SK-N-MC (cell line): Measurements from ENCODE around the gene P2RY13.

Experiments used
- DNase-seq: peaks from one replicate; pipeline ENCODE4 v3.0.0-alpha.2; 2011; ENCODE audit warnings: low read depth, low spot score
- H3K27ac ChIP-seq: fragments of 200-600 bp; sonication (generic); 2 replicates; pipeline ENCODE4 v1.5.1; 2016; ENCODE audit warnings: mixed run types
- H3K36me3 ChIP-seq: fragments of 200-600 bp; sonication (generic); 2 replicates; pipeline ENCODE4 v1.6.1; 2017; ENCODE audit warnings: antibody characterized with exemption, low read length, mixed read lengths; ENCODE audit not compliant: insufficient read depth
- H3K4me3 ChIP-seq: fragments of 200-600 bp; sonication (generic); 2 replicates; pipeline ENCODE4 v1.5.1; 2016
- H3K9ac ChIP-seq: fragments of 200-600 bp; sonication (generic); 2 replicates; pipeline ENCODE4 v1.8.0; 2017; ENCODE audit warnings: mixed run types, mixed read lengths; ENCODE audit not compliant: insufficient read length
- H3K9me3 ChIP-seq: fragments of 200-600 bp; sonication (generic); 2 replicates; pipeline ENCODE4 v1.6.1; 2017; ENCODE audit warnings: low read depth, mild to moderate bottlenecking, antibody characterized with exemption, low read length, moderate library complexity, mixed read lengths
- EZH2 ChIP-seq: fragments of 200-600 bp; sonication (generic); IDR thresholded peaks from one replicate; pipeline ENCODE4 v1.6.1; 2017; ENCODE audit warnings: antibody characterized with exemption
- FOXP2 ChIP-seq: optimal IDR thresholded peaks from 2 replicates; pipeline ENCODE3; 2011; ENCODE audit warnings: mild to moderate bottlenecking, moderate library complexity; ENCODE audit not compliant: insufficient read depth; ENCODE audit errors: extremely low read length, control extremely low read depth
- POLR2AphosphoS5 ChIP-seq: IDR thresholded peaks from 2 replicates; pipeline ENCODE4 v1.6.1; 2012; ENCODE audit warnings: mild to moderate bottlenecking, low read depth, low read length, borderline replicate concordance

P2RY13 gene

DNA sequence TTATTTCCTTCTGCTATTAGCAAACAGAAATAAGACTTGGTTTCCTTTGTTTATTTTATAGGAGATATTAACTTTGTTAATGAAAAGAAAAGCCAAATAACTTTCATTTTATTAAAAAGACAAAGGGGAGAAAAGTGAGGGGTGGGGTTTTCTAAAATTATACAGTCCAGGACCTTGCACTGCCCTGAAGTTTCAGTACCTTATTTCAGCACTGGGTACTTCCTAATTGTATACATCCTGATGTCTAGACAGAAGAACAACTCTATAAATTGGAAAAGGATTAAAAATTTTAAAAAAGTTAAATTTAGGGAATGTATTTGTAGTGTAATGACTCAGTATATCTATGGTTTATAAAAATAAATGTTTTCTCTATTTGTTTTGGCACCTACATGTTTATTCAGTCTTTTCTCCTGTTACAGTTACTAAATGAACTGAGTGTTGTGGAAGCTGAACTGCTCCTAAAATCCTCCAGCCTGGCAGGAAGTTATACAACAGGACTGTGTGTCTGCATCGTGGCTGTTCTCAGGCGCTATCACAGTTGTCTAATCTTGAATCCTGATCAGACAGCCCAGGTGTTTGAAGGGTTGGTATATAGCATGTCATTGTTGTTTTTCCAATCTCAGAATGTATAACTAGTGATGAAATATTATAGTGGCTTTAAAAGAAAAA lies 27.6 kb upstream of the P2RY13 start:
- Histone ChIP-seq H3K9ac (no peak overlapping the region), H3K27ac (no peak overlapping the region), H3K4me3 (no peak overlapping the region), H3K36me3 (no peaks in the 10 kb centered on the region), H3K9me3 (no peaks in the 10 kb centered on the region)
- no peak for TF ChIP-seq FOXP2
- no peak for TF ChIP-seq POLR2AphosphoS5
- no peak for TF ChIP-seq EZH2
- no peak for DNase-seq

DNA sequence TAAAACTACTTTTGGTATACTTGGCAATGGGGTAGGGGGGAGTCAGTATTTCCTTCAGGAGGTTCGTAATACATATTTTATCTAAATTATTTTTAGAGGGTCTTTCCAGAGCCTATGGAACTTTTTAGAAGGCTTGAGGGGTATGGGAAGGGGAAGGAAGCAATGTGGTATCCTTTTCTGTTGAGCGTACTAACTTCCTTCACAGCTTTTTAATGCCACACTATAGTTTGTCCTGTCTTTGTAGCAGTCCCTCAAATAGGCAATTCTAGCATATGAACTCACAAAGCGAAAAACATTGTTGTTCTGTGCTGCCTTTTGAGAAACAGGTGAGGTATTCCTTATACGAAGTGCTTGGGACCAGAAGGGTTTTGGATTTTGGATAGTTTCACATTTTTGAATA lies 22.3 kb upstream of the P2RY13 start:
- no peak for DNase-seq
- Histone ChIP-seq H3K9me3 (no peaks in the 10 kb centered on the region), H3K27ac (no peak overlapping the region), H3K4me3 (no peak overlapping the region), H3K36me3 (no peaks in the 10 kb centered on the region), H3K9ac (no peak overlapping the region)
- TF ChIP-seq EZH2 (no peak), POLR2AphosphoS5 (no peak), FOXP2 (no peak)

DNA sequence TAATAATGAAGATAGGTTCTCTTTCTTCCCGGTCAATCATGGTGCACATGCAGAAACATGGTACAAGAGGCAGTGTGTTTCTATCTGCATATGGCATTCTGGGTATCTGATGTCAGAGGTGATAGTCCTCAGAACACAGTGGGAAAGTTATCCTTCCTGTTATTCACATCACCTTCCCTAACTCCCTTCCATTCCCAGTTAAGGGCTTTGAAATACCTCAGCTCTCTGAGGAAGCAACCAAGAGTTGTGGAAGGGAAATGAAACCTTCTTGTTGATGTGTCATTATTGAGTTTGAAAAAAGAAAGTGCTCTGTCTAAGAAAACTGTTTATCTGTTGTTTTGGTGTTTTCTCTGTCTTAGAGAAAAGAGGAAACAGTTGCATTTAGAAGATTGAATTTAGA lies 21.9 kb upstream of the P2RY13 start:
- no peak overlapping the region for H3K4me3 ChIP-seq
- no peaks in the 10 kb centered on the region for H3K9me3 ChIP-seq
- TF ChIP-seq FOXP2, result no peak
- no peak for TF ChIP-seq POLR2AphosphoS5
- TF ChIP-seq EZH2, result no peak
- H3K27ac ChIP-seq, result no peak overlapping the region
- no peak overlapping the region for H3K9ac ChIP-seq
- no peaks in the 10 kb centered on the region for H3K36me3 ChIP-seq
- no peak for DNase-seq

DNA sequence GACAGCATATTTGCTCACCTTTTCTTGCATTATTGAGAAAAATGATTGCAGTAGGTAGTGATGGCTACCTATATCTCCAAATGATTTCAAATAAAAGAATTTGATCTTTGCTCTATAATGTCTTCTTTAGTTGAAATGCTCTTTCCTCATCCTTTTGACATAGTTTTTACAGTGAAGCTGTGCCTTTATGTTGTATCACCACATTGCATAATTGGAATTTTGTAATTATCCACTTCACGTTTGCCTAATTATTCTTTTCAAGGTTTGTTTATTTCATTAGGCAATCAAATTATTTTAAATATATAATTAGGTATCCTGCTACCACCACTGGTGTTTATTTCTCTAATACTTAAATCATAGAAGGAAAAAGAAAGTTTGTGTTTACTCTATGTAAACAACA lies 21.3 kb upstream of the P2RY13 start:
- no peak overlapping the region for H3K9ac ChIP-seq
- no peak overlapping the region for H3K27ac ChIP-seq
- H3K9me3 ChIP-seq, result no peaks in the 10 kb centered on the region
- no peaks in the 10 kb centered on the region for H3K36me3 ChIP-seq
- TF ChIP-seq POLR2AphosphoS5, result no peak
- no peak for TF ChIP-seq FOXP2
- TF ChIP-seq EZH2, result no peak
- no peak overlapping the region for H3K4me3 ChIP-seq
- DNase-seq, result no peak

DNA sequence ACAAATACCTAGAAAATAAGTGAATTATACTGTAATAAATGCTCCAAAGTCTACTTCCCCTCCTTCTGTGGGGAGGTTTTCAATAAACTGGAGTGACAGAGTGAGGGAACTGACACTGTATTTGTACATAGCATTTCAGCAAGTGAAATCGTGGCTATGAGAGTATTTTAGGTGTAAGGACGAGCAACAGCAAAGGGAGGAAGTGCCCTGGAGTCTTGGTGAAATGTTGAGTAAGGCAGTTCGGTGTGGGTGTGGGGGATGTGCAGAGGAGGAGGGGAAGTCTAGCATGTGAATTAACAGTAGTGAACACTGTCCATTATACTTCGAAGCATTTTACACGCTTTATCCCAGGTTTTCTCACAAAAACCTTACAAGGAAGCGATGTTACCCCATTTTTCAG lies 18.1 kb upstream of the P2RY13 start:
- no peak overlapping the region for H3K27ac ChIP-seq
- H3K4me3 ChIP-seq, result no peak overlapping the region
- no peak overlapping the region for H3K9ac ChIP-seq
- no peak for DNase-seq
- H3K36me3 ChIP-seq, result no peaks in the 10 kb centered on the region
- TF ChIP-seq POLR2AphosphoS5 (no peak), FOXP2 (no peak), EZH2 (no peak)
- no peaks in the 10 kb centered on the region for H3K9me3 ChIP-seq

DNA sequence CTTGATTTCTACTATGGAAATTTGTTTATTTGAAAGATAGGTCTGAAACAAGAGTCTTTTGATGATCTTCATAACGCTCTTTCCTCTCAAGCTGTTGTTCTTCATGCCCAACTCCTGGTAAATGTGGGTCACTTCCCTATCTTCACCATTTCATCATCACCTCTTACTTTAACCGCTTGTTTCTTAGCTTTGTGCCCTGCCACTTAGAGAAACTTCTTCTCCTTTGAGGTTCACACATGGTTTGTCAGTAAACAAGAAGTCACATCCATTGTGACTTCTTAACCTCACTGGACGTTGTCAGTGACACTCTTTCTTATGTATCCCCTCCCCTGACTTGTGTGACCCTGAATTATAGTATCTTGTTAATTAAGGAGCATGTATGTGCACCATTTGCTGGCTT lies 16.9 kb upstream of the P2RY13 start:
- Histone ChIP-seq H3K27ac (no peak overlapping the region), H3K9me3 (no peaks in the 10 kb centered on the region), H3K36me3 (no peaks in the 10 kb centered on the region), H3K4me3 (no peak overlapping the region), H3K9ac (no peak overlapping the region)
- DNase-seq, result no peak
- TF ChIP-seq POLR2AphosphoS5 (no peak), EZH2 (no peak), FOXP2 (no peak)

DNA sequence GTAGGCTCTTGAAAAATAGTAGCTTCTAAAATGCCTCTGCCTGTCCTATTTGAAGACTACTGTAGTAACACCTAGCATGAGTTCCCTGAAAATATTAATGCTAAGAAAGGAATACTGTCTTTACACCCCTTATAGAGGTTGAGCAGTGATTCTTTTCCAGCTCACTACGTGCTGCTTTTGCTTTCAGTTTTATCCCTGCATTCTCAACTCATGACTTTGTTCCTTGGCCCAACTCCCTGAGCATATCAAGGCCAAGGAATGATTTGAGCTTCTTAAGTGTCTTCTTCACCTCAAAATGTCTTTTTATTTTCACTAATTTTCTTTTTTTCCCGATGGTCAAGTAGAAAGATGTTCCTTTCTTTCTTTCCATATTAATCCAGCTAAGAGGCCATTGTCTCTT lies 16.5 kb upstream of the P2RY13 start:
- TF ChIP-seq POLR2AphosphoS5 (no peak), FOXP2 (no peak), EZH2 (no peak)
- Histone ChIP-seq H3K27ac (no peak overlapping the region), H3K4me3 (no peak overlapping the region), H3K9ac (no peak overlapping the region), H3K36me3 (no peaks in the 10 kb centered on the region), H3K9me3 (no peaks in the 10 kb centered on the region)
- DNase-seq, result no peak

DNA sequence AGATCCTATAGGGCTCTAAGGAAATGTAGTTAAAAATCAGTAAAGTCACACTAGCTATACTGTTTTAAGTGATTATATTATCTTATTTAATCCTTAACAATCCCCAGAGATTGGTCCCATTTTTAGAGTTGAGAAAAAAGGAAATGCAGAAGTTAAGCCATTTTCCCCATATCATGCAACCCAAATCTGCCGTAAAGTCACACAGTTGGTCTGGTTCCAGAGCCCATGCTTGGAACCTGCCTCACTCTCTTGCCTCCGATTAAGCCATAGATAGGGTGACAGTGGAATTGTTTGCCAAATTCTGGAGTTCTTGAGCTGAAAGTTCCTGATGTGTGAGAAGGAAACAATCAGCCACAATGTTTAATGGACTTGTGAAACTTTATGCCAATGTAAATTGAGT lies 2.3 kb upstream of the P2RY13 start:
- Histone ChIP-seq H3K9me3 (no peaks in the 10 kb centered on the region), H3K27ac (no peak overlapping the region), H3K9ac (no peak overlapping the region), H3K4me3 (no peak overlapping the region), H3K36me3 (no peaks in the 10 kb centered on the region)
- no peak for DNase-seq
- TF ChIP-seq EZH2 (no peak), FOXP2 (no peak), POLR2AphosphoS5 (no peak)

DNA sequence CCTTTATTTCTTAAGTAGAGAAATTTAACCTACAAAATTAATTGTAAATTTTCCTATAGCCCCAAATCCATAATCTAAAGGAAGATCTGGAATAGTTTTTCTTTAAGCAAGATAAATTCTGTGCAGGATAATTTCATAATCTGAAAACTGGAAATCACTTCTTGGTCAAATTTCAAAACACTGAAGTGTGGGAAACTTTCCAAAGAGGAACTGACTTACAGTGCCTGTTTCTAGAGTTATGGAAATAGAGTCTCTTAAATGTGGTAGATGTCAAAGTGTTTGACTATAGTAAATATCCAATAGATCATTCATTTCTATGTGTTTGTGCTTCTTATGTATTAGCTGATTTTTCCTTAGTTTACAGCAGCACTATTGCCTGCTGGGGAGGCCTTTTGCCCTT lies 1.6 kb upstream of the P2RY13 start:
- Histone ChIP-seq H3K9ac (no peak overlapping the region), H3K9me3 (no peaks in the 10 kb centered on the region), H3K36me3 (no peaks in the 10 kb centered on the region), H3K4me3 (no peak overlapping the region), H3K27ac (no peak overlapping the region)
- DNase-seq, result no peak
- TF ChIP-seq FOXP2 (no peak), POLR2AphosphoS5 (no peak), EZH2 (no peak)
